Endothelial cell of umbilical vein (primary cell): ENCODE measurements around the gene ZNRF3. TPM values are rescaled to one million over a fixed set of nuclear protein-coding genes. Genes with fewer than 3 reads are reported as not detected.

Source experiments
- BruUV-seq: library from RNA; stranded (reverse); fragments of 400-500 nt; replicated peaks from 2 replicates; lab custom pipeline; 2021; lab: Mats Ljungman, UMichigan
- CTCF ChIA-PET: fragments of 300-600, 350-600 bp; sonication (Branson Sonifier 250); formaldehyde crosslinking; loops from one replicate; lab custom pipeline; 2021; ENCODE audit warnings: antibody characterized with exemption, inconsistent platforms; lab: Charles Lee
- POLR2A ChIA-PET: fragments of 300-600, 350-600 bp; sonication (Branson Sonifier 250); formaldehyde crosslinking; loops from one replicate; lab custom pipeline; 2021; ENCODE audit warnings: antibody characterized with exemption, inconsistent platforms; lab: Charles Lee
- DNase-seq: peaks from one replicate; pipeline ENCODE4 v3.0.0-alpha.2; 2011; ENCODE audit warnings: low read depth, low spot score
- FAIRE-seq: peaks from 2 replicates; lab custom pipeline; 2011; peaks lifted over from hg19 to GRCh38; lab: Jason Lieb, UNC
- H2AFZ ChIP-seq: 2 replicates; pipeline ENCODE4 v1.6.0; 2012; ENCODE audit warnings: low read depth, low read length, control low read depth, inconsistent platforms
- H3K27ac ChIP-seq: 2 replicates; pipeline ENCODE4 v1.5.1; 2011; ENCODE audit warnings: low read depth, mild to moderate bottlenecking, control low read depth, low read length, moderate library complexity; ENCODE audit not compliant: insufficient read depth
- H3K27me3 ChIP-seq, 2 experiments: 2 replicates each; pipeline versions ENCODE4 v1.6.0 to v1.6.1; 2011; ENCODE audit warnings: low read length in 2 of 2, mixed read lengths in 1 of 2; ENCODE audit not compliant: control insufficient read depth in 2 of 2, insufficient read depth in 2 of 2
- H3K36me3 ChIP-seq, 2 experiments: 2 replicates in 1 of 2; 3 replicates in 1 of 2; pipeline ENCODE4 v1.5.1; 2011; ENCODE audit warnings: low read length in 2 of 2, mild to moderate bottlenecking in 1 of 2, moderate library complexity in 1 of 2; ENCODE audit not compliant: control insufficient read depth in 2 of 2, insufficient read depth in 2 of 2; ENCODE audit errors: extremely low read depth in 1 of 2
- H3K4me1 ChIP-seq: 3 replicates; pipeline ENCODE4 v1.5.1; 2011; ENCODE audit warnings: mild to moderate bottlenecking, low read length; ENCODE audit not compliant: control insufficient read depth, insufficient read depth; ENCODE audit errors: extremely low read depth
- H3K4me2 ChIP-seq: 2 replicates; pipeline ENCODE4 v1.6.1; 2011; ENCODE audit warnings: low read length, control low read depth, mixed read lengths; ENCODE audit not compliant: insufficient read depth
- H3K4me3 ChIP-seq, 3 experiments: fragments of 200-600 bp in 1 of 3; sonication (generic), shearing (Covaris generic) in 1 of 3; replicated peaks in 1 of 3; 2 replicates each; pipeline ENCODE4 v1.5.1; 2011 to 2016; ENCODE audit warnings: control low read depth in 3 of 3, low read length in 3 of 3, mild to moderate bottlenecking in 2 of 3, inconsistent platforms in 1 of 3, low read depth in 1 of 3, moderate library complexity in 1 of 3; ENCODE audit not compliant: insufficient read depth in 1 of 3
- H3K79me2 ChIP-seq: 2 replicates; pipeline ENCODE4 v1.6.0; 2012; ENCODE audit warnings: low read length, inconsistent platforms; ENCODE audit not compliant: control insufficient read depth, insufficient read depth
- H3K9ac ChIP-seq: replicated peaks from 2 replicates; pipeline ENCODE3; 2011; ENCODE audit warnings: low read length, control low read depth; ENCODE audit not compliant: insufficient read depth; ENCODE audit errors: extremely low read depth
- H3K9me1 ChIP-seq: replicated peaks from 3 replicates; pipeline ENCODE4 v1.6.0; 2011; ENCODE audit warnings: mild to moderate bottlenecking, low read length; ENCODE audit not compliant: control insufficient read depth, insufficient read depth; ENCODE audit errors: extremely low read depth
- H3K9me3 ChIP-seq: replicated peaks from 2 replicates; pipeline ENCODE4 v1.5.1; 2012; ENCODE audit warnings: low read length, inconsistent platforms; ENCODE audit not compliant: control insufficient read depth, insufficient read depth
- H4K20me1 ChIP-seq: replicated peaks from 2 replicates; pipeline ENCODE3; 2011; ENCODE audit warnings: mild to moderate bottlenecking, low read length; ENCODE audit not compliant: control insufficient read depth, insufficient read depth; ENCODE audit errors: extremely low read depth
- CTCF ChIP-seq, 2 donors: IDR thresholded peaks; 1 replicate in 1 of 2; 2 replicates in 1 of 2; pipeline ENCODE4 v1.5.1; 2011; ENCODE audit warnings: low read length in 2 of 2, mild to moderate bottlenecking in 2 of 2, moderate library complexity in 2 of 2, control low read depth in 1 of 2, inconsistent platforms in 1 of 2, low read depth in 1 of 2; ENCODE audit not compliant: insufficient read depth in 1 of 2; ENCODE audit errors: extremely low read depth in 1 of 2
- EZH2 ChIP-seq: IDR thresholded peaks from 2 replicates; pipeline ENCODE4 v1.6.1; 2012; ENCODE audit warnings: borderline replicate concordance, low read depth, mild to moderate bottlenecking, moderate library complexity, low read length, inconsistent platforms; ENCODE audit not compliant: severe bottlenecking
- FOS ChIP-seq: IDR thresholded peaks from 2 replicates; pipeline ENCODE4 v1.6.1; 2011; ENCODE audit warnings: mild to moderate bottlenecking, low read length, moderate library complexity, borderline replicate concordance; ENCODE audit not compliant: insufficient read depth
- GATA2 ChIP-seq: IDR thresholded peaks from 2 replicates; pipeline ENCODE4 v1.7.0; 2011; ENCODE audit warnings: low read depth, mild to moderate bottlenecking, moderate library complexity, mixed read lengths, low read length; ENCODE audit not compliant: insufficient read length, insufficient read depth
- JUN ChIP-seq: IDR thresholded peaks from 2 replicates; pipeline ENCODE4 v1.6.1; 2011; ENCODE audit warnings: borderline replicate concordance, low read depth; ENCODE audit not compliant: insufficient read length, insufficient read depth
- MYC ChIP-seq: IDR thresholded peaks from one replicate; pipeline ENCODE4 v1.6.1; 2011; ENCODE audit warnings: mild to moderate bottlenecking, low read depth, low read length
- POLR2A ChIP-seq: IDR thresholded peaks from 2 replicates; pipeline ENCODE4 v1.6.1; 2012; ENCODE audit warnings: low read depth, mild to moderate bottlenecking, control low read depth, low read length
- POLR2AphosphoS5 ChIP-seq: IDR thresholded peaks from 2 replicates; pipeline ENCODE4 v1.6.1; 2012; ENCODE audit warnings: low read depth, mild to moderate bottlenecking, control low read depth, low read length, moderate library complexity; ENCODE audit not compliant: insufficient read depth
- dilution Hi-C: fragments of 300-500 bp; cut with MboI; formaldehyde crosslinking; loops from one replicate; pipeline ENCODE4 v1.15.0; 2019; ENCODE audit warnings: low sequenced_read_pairs; ENCODE audit not compliant: extremely low pct_ligation_motif_present
- intact Hi-C: fragments of 100-400 bp; cut with micrococcal nuclease; formaldehyde crosslinking; loops from one replicate; pipeline ENCODE4 v1.10.0; 2022
- polyA plus RNA-seq, 4 experiments: library from polyadenylated mRNA; depleted of rRNA in 3 of 4; stranded (reverse) in 3 of 4; unstranded in 1 of 4; fragments of >200 nt; gene quantifications; 2 replicates each; pipeline versions ENCODE4 v1.2.1 to v1.2.3, GENCODE V29; 2011 to 2012; ENCODE audit warnings: missing spikeins in 1 of 4
- total RNA-seq: library from RNA; stranded (reverse); gene quantifications from 2 replicates; pipeline ENCODE4 v1.2.3, GENCODE V29; 2021
- TF ChIP-seq, protein P1 (sequence below): IDR thresholded peaks from 2 replicates; pipeline ENCODE4 v1.6.1; 2011; ENCODE audit not compliant: insufficient read depth, insufficient read length

The ZNRF3 gene
- total and polyA plus RNA-seq, 2 donors (not counting 3 experiments of a cell fraction or from before 2014, with no cell fraction given), result 2.7 to 5.2 TPM

GRCh38 chr22:28935713-28936112 lies 52.3 kb downstream of the ZNRF3 start:
- Histone ChIP-seq H3K4me2 (no peak overlapping the region), H3K9me1 (no peaks in the 10 kb centered on the region), H3K27me3 (no peaks in the 10 kb centered on the region), H3K27ac (no peak overlapping the region), H3K79me2 (no peaks in the 10 kb centered on the region), H3K9me3 (no peaks in the 10 kb centered on the region), H2AFZ (no peak overlapping the region), H3K4me3 (no peak overlapping the region), H3K4me1 (peaks cover 8% of the 10 kb centered on the region), H3K36me3 (no peaks in the 10 kb centered on the region), H3K9ac (no peak overlapping the region), H4K20me1 (no peaks in the 10 kb centered on the region)
- intact Hi-C loops (loop anchor here (5.0 kb wide), 1 partner anchor 53 kb away; the partner anchor contains the start of gene ZNRF3), dilution Hi-C loops (no loop called here)
- POLR2A ChIA-PET, result no interaction called here
- BruUV-seq, result no TSS peak
- CTCF ChIA-PET, result no interaction called here
- FAIRE-seq (no peak), DNase-seq (no peak)
- TF ChIP-seq GATA2 (no peak), MYC (no peak), CTCF (IDR thresholded peaks at IDR 0.05; ENCODE audit: extremely low read depth in 1 of 2, insufficient read depth in 1 of 2, low read depth in 1 of 2, low read length in 2 of 2) (peak in 1 of 2 donors; percentile 21)
- TF ChIP-seq, protein P1, sequence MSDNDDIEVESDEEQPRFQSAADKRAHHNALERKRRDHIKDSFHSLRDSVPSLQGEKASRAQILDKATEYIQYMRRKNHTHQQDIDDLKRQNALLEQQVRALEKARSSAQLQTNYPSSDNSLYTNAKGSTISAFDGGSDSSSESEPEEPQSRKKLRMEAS, result no peak

- no peak overlapping the region for H3K9ac ChIP-seq
- H3K36me3 ChIP-seq, result no peaks in the 10 kb centered on the region
- no TSS peak for BruUV-seq
- no peak overlapping the region for H3K27ac ChIP-seq
- TF ChIP-seq EZH2 (no peak), GATA2 (no peak), JUN (no peak), MYC (no peak), FOS (no peak), POLR2AphosphoS5 (no peak), CTCF (IDR thresholded peaks at IDR 0.05; ENCODE audit: extremely low read depth in 1 of 2, insufficient read depth in 1 of 2, low read depth in 1 of 2, low read length in 2 of 2) (no peak), POLR2A (no peak)
- TF ChIP-seq, protein P1, result no peak
- no peak overlapping the region for H3K4me3 ChIP-seq
- ChIA-PET POLR2A (no interaction called here), CTCF (interaction anchor here (1.0 to 1.3 kb wide), 2 partner anchors 18 to 24 kb away, joined by 3 to 4 read pairs; no protein-coding TSS in a partner anchor)
- no peak overlapping the region for H3K4me2 ChIP-seq
- H3K4me1 ChIP-seq, result peaks cover 7% of the 10 kb centered on the region
- no peaks in the 10 kb centered on the region for H3K79me2 ChIP-seq
- H3K9me3 ChIP-seq, result no peaks in the 10 kb centered on the region
- H3K27me3 ChIP-seq, result no peaks in the 10 kb centered on the region
- H4K20me1 ChIP-seq, result no peaks in the 10 kb centered on the region
- intact Hi-C loops, result loop anchor here (5.0 kb wide), 1 partner anchor 54 kb away; the partner anchor contains the start of gene ZNRF3
- no peak for FAIRE-seq
- dilution Hi-C loops, result no loop called here
- H2AFZ ChIP-seq, result no peak overlapping the region
- DNase-seq, result no peak
- no peaks in the 10 kb centered on the region for H3K9me1 ChIP-seq
These were observed 52.8 kb downstream of the ZNRF3 start for GRCh38 chr22:28936200-28936599.
